Panc1 (cell line): ENCODE measurements around the gene INHA. TPM values are rescaled to one million over a fixed set of nuclear protein-coding genes. Genes with fewer than 3 reads are reported as not detected.

Experiments used
- ATAC-seq: fragments of 200-7000 bp; cut with Tn5 transposase; 2 replicates; pipeline ENCODE4 v1.9.1; 2020; ENCODE audit warnings: mild to moderate bottlenecking, moderate library complexity
- BruUV-seq: library from RNA; stranded (reverse); fragments of 400-500 nt; replicated peaks from 2 replicates; lab custom pipeline; 2021; lab: Mats Ljungman, UMichigan
- CTCF ChIA-PET: fragments of 300-600 bp; sonication (Branson Sonifier 250); formaldehyde crosslinking; loops from one replicate; lab custom pipeline; 2022; ENCODE audit warnings: antibody characterized with exemption; lab: Charles Lee
- POLR2A ChIA-PET: fragments of 300-600 bp; sonication (Branson Sonifier 250); formaldehyde crosslinking; loops from one replicate; lab custom pipeline; 2022; ENCODE audit warnings: antibody characterized with exemption; lab: Charles Lee
- DNase-seq: peaks from one replicate; pipeline ENCODE4 v3.0.0-alpha.2; 2010; ENCODE audit warnings: low read depth, low spot score
- H3K27ac ChIP-seq: 2 replicates; pipeline ENCODE4 v1.5.1; 2011; ENCODE audit warnings: mild to moderate bottlenecking, low read length, inconsistent platforms
- H3K27me3 ChIP-seq: fragments of 200-500 bp; sonication (Bioruptor generic); 2 replicates; pipeline ENCODE4 v1.6.0; 2014; ENCODE audit warnings: low read length, inconsistent platforms; ENCODE audit not compliant: control insufficient read depth, insufficient read depth
- H3K36me3 ChIP-seq: fragments of 200-500 bp; sonication (Bioruptor generic); 2 replicates; pipeline ENCODE4 v1.5.1; 2014; ENCODE audit warnings: inconsistent platforms, mild to moderate bottlenecking, low read length, moderate library complexity; ENCODE audit not compliant: control insufficient read depth, insufficient read depth
- H3K4me1 ChIP-seq: 2 replicates; pipeline ENCODE4 v1.5.1; 2011; ENCODE audit warnings: inconsistent platforms, mild to moderate bottlenecking, low read length, moderate library complexity; ENCODE audit not compliant: control insufficient read depth, insufficient read depth
- H3K4me3 ChIP-seq, 2 experiments: 2 replicates each; pipeline ENCODE4 v1.5.1; 2011 to 2012; ENCODE audit warnings: low read depth in 2 of 2, low read length in 2 of 2, mild to moderate bottlenecking in 2 of 2, inconsistent platforms in 1 of 2, moderate library complexity in 1 of 2
- H3K9me3 ChIP-seq: fragments of 200-500 bp; sonication (Bioruptor generic); 2 replicates; pipeline ENCODE4 v1.5.1; 2014; ENCODE audit warnings: low read depth, mild to moderate bottlenecking, inconsistent platforms, low read length, moderate library complexity; ENCODE audit not compliant: control insufficient read depth, insufficient read depth
- POLR2AphosphoS5 ChIP-seq: IDR thresholded peaks from 2 replicates; pipeline ENCODE4 v1.6.1; 2012; ENCODE audit warnings: mild to moderate bottlenecking, low read depth, low read length, moderate library complexity
- SIN3A ChIP-seq: IDR thresholded peaks from 2 replicates; pipeline ENCODE4 v1.6.1; 2012; ENCODE audit warnings: low read depth, mild to moderate bottlenecking, low read length, moderate library complexity, borderline replicate concordance; ENCODE audit not compliant: insufficient read depth
- TCF7L2 ChIP-seq: IDR thresholded peaks from 2 replicates; pipeline ENCODE4 v1.6.1; 2011; ENCODE audit warnings: mild to moderate bottlenecking, low read depth, low read length, inconsistent platforms
- in situ Hi-C: cut with HindIII; loops from 2 replicates; pipeline ENCODE4 v1.10.0; 2016; ENCODE audit warnings: low sequenced_read_pairs, low pct_unique_long_range_greater_than_20kb
- intact Hi-C: fragments of 100-400 bp; cut with micrococcal nuclease; formaldehyde crosslinking; loops from one replicate; pipeline ENCODE4 v1.10.0; 2022; ENCODE audit not compliant: unreplicated experiment
- total RNA-seq: library from RNA; stranded (reverse); gene quantifications from one replicate; pipeline ENCODE4 v1.2.1, GENCODE V29; 2021; ENCODE audit not compliant: unreplicated experiment
- TF ChIP-seq, protein P1 (sequence below): fragments of 450-650 bp; IDR thresholded peaks from 2 replicates; pipeline ENCODE4 v1.5.1; 2017; ENCODE audit warnings: mild to moderate bottlenecking
- TF ChIP-seq, protein P2 (sequence below), 2 experiments: IDR thresholded peaks; 2 replicates each; pipeline ENCODE4 v1.6.1; 2011 to 2012; ENCODE audit warnings: low read depth in 2 of 2, control low read depth in 1 of 2, low read length in 1 of 2, mild to moderate bottlenecking in 1 of 2, moderate library complexity in 1 of 2; ENCODE audit not compliant: insufficient read depth in 1 of 2

INHA gene
- total RNA-seq, 1 experiment from 2014 or later, result 1.2 TPM

DNA sequence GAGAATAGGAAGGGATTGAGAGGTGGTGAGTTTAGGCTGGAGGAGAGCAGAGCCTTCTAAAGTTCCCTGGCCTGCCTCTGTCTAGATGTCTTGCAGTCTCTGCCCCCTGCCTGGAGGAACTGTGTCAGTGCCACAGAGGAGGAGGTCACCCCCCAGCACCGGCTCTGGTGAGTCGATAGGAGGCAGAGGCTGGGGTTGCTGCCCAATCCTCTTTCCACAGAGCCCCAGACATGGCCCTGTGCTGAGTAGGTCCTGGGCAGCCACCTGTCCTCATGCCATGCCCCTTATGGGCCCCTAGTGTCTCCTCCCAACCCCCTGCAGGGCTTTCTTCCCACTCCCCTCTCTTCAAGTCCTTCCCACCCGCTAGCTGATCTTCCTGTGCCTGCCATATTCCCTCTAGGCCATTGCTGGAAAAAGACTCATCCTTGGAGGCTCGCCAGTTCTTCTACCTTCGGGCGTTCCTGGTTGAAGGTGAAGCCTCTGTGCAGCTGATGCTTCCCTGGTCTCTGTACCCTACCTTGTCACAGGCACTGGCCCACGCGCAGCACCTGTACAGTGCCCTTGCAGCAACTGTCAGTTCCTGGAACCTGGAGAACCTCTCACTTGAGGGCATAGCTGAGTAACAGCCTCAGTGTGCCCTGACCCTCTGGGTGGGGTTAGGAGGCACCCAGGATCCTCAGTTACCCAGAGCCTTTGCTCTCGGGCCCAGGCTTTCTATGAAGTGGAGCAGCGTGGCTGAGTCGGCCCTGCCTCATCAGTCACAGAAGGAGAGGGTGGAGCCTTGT, 42.2 kb downstream of the INHA start:
- no peaks in the 10 kb centered on the region for H3K27me3 ChIP-seq
- H3K4me1 ChIP-seq, result no peaks in the 10 kb centered on the region
- ChIA-PET POLR2A (no interaction called here), CTCF (no interaction called here)
- H3K27ac ChIP-seq, result no peak overlapping the region
- intact Hi-C loops, result no loop called here
- no peak overlapping the region for H3K4me3 ChIP-seq
- H3K9me3 ChIP-seq, result no peaks in the 10 kb centered on the region
- in situ Hi-C loops, result no loop called here
- BruUV-seq, result no TSS peak
- TF ChIP-seq TCF7L2 (no peak), POLR2AphosphoS5 (no peak), SIN3A (no peak)
- TF ChIP-seq, protein P1, sequence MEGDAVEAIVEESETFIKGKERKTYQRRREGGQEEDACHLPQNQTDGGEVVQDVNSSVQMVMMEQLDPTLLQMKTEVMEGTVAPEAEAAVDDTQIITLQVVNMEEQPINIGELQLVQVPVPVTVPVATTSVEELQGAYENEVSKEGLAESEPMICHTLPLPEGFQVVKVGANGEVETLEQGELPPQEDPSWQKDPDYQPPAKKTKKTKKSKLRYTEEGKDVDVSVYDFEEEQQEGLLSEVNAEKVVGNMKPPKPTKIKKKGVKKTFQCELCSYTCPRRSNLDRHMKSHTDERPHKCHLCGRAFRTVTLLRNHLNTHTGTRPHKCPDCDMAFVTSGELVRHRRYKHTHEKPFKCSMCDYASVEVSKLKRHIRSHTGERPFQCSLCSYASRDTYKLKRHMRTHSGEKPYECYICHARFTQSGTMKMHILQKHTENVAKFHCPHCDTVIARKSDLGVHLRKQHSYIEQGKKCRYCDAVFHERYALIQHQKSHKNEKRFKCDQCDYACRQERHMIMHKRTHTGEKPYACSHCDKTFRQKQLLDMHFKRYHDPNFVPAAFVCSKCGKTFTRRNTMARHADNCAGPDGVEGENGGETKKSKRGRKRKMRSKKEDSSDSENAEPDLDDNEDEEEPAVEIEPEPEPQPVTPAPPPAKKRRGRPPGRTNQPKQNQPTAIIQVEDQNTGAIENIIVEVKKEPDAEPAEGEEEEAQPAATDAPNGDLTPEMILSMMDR, result no peak
- TF ChIP-seq, protein P2, sequence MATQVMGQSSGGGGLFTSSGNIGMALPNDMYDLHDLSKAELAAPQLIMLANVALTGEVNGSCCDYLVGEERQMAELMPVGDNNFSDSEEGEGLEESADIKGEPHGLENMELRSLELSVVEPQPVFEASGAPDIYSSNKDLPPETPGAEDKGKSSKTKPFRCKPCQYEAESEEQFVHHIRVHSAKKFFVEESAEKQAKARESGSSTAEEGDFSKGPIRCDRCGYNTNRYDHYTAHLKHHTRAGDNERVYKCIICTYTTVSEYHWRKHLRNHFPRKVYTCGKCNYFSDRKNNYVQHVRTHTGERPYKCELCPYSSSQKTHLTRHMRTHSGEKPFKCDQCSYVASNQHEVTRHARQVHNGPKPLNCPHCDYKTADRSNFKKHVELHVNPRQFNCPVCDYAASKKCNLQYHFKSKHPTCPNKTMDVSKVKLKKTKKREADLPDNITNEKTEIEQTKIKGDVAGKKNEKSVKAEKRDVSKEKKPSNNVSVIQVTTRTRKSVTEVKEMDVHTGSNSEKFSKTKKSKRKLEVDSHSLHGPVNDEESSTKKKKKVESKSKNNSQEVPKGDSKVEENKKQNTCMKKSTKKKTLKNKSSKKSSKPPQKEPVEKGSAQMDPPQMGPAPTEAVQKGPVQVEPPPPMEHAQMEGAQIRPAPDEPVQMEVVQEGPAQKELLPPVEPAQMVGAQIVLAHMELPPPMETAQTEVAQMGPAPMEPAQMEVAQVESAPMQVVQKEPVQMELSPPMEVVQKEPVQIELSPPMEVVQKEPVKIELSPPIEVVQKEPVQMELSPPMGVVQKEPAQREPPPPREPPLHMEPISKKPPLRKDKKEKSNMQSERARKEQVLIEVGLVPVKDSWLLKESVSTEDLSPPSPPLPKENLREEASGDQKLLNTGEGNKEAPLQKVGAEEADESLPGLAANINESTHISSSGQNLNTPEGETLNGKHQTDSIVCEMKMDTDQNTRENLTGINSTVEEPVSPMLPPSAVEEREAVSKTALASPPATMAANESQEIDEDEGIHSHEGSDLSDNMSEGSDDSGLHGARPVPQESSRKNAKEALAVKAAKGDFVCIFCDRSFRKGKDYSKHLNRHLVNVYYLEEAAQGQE (IDR thresholded peaks at IDR 0.05; ENCODE audit: insufficient read depth in 1 of 2, low read depth in 2 of 2, low read length in 1 of 2), result no peak
- peak; percentile 9; the same call in 1 of the 2 replicates for ATAC-seq
- H3K36me3 ChIP-seq, result no peaks in the 10 kb centered on the region
- no peak for DNase-seq

DNA sequence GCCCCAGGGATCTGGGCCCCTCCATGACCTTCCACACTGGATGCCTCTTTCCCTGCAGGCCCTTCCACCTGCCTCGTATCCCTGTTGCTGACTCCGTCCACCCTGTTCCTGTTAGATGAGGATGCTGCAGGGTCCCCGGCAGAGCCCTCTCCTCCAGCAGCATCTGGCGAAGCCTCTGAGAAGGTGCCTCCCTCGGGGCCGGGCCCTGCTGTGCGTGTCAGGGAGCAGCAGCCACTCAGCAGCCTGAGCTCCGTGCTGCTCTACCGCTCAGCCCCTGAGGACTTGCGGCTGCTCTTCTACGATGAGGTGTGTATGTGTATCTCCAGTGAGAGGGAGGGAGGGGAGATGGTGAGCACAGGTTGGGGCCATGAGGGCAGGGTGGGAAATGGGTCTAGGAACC, 42.9 kb downstream of the INHA start:
- in situ Hi-C loops, result no loop called here
- no peak for DNase-seq
- Histone ChIP-seq H3K4me3 (no peak overlapping the region), H3K9me3 (no peaks in the 10 kb centered on the region), H3K4me1 (no peaks in the 10 kb centered on the region), H3K36me3 (no peaks in the 10 kb centered on the region), H3K27ac (no peak overlapping the region), H3K27me3 (no peaks in the 10 kb centered on the region)
- ChIA-PET CTCF (no interaction called here), POLR2A (no interaction called here)
- TF ChIP-seq POLR2AphosphoS5, result no peak
- no peak for TF ChIP-seq TCF7L2
- TF ChIP-seq, protein P2 (IDR thresholded peaks at IDR 0.05; ENCODE audit: insufficient read depth in 1 of 2, low read depth in 2 of 2, low read length in 1 of 2), result no peak
- TF ChIP-seq SIN3A, result no peak
- TF ChIP-seq, protein P1, result no peak
- no TSS peak for BruUV-seq
- intact Hi-C loops, result no loop called here
- ATAC-seq, result no peak
